Bone marrow (tissue), 2 donors: ENCODE data around the gene PRKACA.

Experiments
- DNase-seq, 2 donors: peaks; one replicate each; lab custom pipeline; 2025; lab: John Stamatoyannopoulos, UW

PRKACA gene

GRCh38 chr19:14117668-14118164 is at the start of gene PRKACA:
TSS of gene PRKACA (minus strand) at chr19:14117762. CDS start at chr19:14117547, 215 bp downstream.
- DNase-seq = peak; percentile 80 to 94

GRCh38 chr19:14166999-14167575 is 49.5 kb upstream of the PRKACA start:
- DNase-seq = no peak

- peak in 1 of 2 donors; percentile 2 for DNase-seq
These were observed 48.6 kb upstream of the PRKACA start for GRCh38 chr19:14165990-14166830.

GRCh38 chr19:14164724-14165493 is 47.3 kb upstream of the PRKACA start:
- DNase-seq = no peak

GRCh38 chr19:14164082-14164481 is 46.5 kb upstream of the PRKACA start:
- DNase-seq = no peak

GRCh38 chr19:14162871-14163297 is 45.3 kb upstream of the PRKACA start:
- no peak for DNase-seq

GRCh38 chr19:14161305-14161704 is 43.7 kb upstream of the PRKACA start:
- DNase-seq = no peak

- DNase-seq = no peak
These were observed 42.6 kb upstream of the PRKACA start for GRCh38 chr19:14160017-14160703.

GRCh38 chr19:14159059-14159458 is 41.5 kb upstream of the PRKACA start:
- no peak for DNase-seq

GRCh38 chr19:14158276-14159023 is 40.9 kb upstream of the PRKACA start:
- no peak for DNase-seq

GRCh38 chr19:14156971-14157717 is 39.6 kb upstream of the PRKACA start:
- DNase-seq = no peak

GRCh38 chr19:14156122-14156521 is 38.6 kb upstream of the PRKACA start:
- DNase-seq = no peak

GRCh38 chr19:14155371-14155770 is 37.8 kb upstream of the PRKACA start:
- no peak for DNase-seq

- no peak for DNase-seq
These were observed 35.2 kb upstream of the PRKACA start for GRCh38 chr19:14152713-14153112.

- no peak for DNase-seq
These were observed 33.5 kb upstream of the PRKACA start for GRCh38 chr19:14150770-14151661.

- no peak for DNase-seq
These were observed 32.6 kb upstream of the PRKACA start for GRCh38 chr19:14150041-14150769.

GRCh38 chr19:14149509-14149994 is 32.0 kb upstream of the PRKACA start:
- DNase-seq = peak in 1 of 2 donors; percentile 52

- DNase-seq = no peak
These were observed 31.3 kb upstream of the PRKACA start for GRCh38 chr19:14148751-14149410.
